Motor neuron (in vitro differentiated cells): ENCODE results near the gene EPAS1. TPM values are rescaled to one million over a fixed set of nuclear protein-coding genes. Genes with fewer than 3 reads are reported as not detected.
A peak's percentile ranks its signal among the peaks of the same experiment; 100 is the strongest.

Experiments
- ATAC-seq, 8 experiments: fragments of 200-7000 bp; cut with Tn5 transposase; replicated peaks in 6 of 8; 2 replicates each; pipeline ENCODE4 v1.8.0; 2021; ENCODE audit warnings: mild to moderate bottlenecking in 8 of 8, moderate library complexity in 8 of 8
- H3K27ac ChIP-seq, 2 donors: fragments of 250-450 bp; sonication (Bioruptor Pico); 2 replicates each; pipeline ENCODE4 v1.9.0; 2021; ENCODE audit warnings: antibody characterized with exemption in 2 of 2, mild to moderate bottlenecking in 2 of 2, moderate library complexity in 1 of 2
- H3K4me1 ChIP-seq, 2 donors: fragments of 250-450 bp; sonication (Bioruptor Pico); replicated peaks in 1 of 2; 2 replicates each; pipeline ENCODE4 v1.6.1; 2021; ENCODE audit warnings: antibody characterized with exemption in 2 of 2, mild to moderate bottlenecking in 2 of 2, moderate library complexity in 1 of 2
- H3K4me3 ChIP-seq, 5 donors: fragments of 250-450 bp; sonication (Bioruptor Pico); 2 replicates each; pipeline ENCODE4 v1.9.0; 2021; ENCODE audit warnings: antibody characterized with exemption in 5 of 5, mild to moderate bottlenecking in 5 of 5, moderate library complexity in 4 of 5
- WGBS, 10 experiments: fragments of 450-650 bp; shearing (Covaris generic); methylation state at CpG; one replicate each; pipeline ENCODE4 v1.0.0; 2022; 5-methylcytosine and 5-hydroxymethylcytosine counted together
- in situ Hi-C, 9 experiments: fragments of 400-800 bp; cut with MboI; loops; one replicate each; pipeline ENCODE4 v1.15.0; 2021; ENCODE audit warnings: low sequenced_read_pairs in 9 of 9, low pct_unique_long_range_greater_than_20kb in 2 of 9; ENCODE audit not compliant: unreplicated experiment in 9 of 9
- total RNA-seq, 8 experiments: library from RNA; unstranded; fragments of 300-600 nt; gene quantifications; 2 replicates each; pipeline versions ENCODE4 v1.2.3 to v1.2.4, GENCODE V29; 2022

Gene EPAS1
- total RNA-seq, 8 experiments from 2014 or later = 0.11 to 6.9 (median 1.7) TPM

GRCh38 chr2:46381263-46381849 lies 84.1 kb downstream of the EPAS1 start:
- no peak overlapping the region for H3K27ac ChIP-seq
- no peak overlapping the region for H3K4me3 ChIP-seq
- ATAC-seq = peak in 3 of 8 experiments; percentile 13 to 38 (median 21)
- WGBS, 10 experiments = 47 to 100% (median 90%) methylated on average over 2 of the region's 8 CpGs; no CpG with 5 or more reads in 7 of the 10 experiments
- no peaks in the 10 kb centered on the region for H3K4me1 ChIP-seq
- in situ Hi-C loops = no loop called here

GRCh38 chr2:46381871-46382270 lies 84.7 kb downstream of the EPAS1 start:
- H3K4me1 ChIP-seq = no peaks in the 10 kb centered on the region
- in situ Hi-C loops = no loop called here
- no peak for ATAC-seq
- H3K4me3 ChIP-seq = no peak overlapping the region
- WGBS, 10 experiments = 86 to 100% (median 100%) methylated on average over 1 to 3 of the region's 8 CpGs; no CpG with 5 or more reads in 6 of the 10 experiments
- H3K27ac ChIP-seq = no peak overlapping the region

GRCh38 chr2:46382331-46383112 lies 85.3 kb downstream of the EPAS1 start:
- WGBS, 10 experiments = 76 to 100% (median 84%) methylated on average over 3 to 9 of the region's 14 CpGs; no CpG with 5 or more reads in 5 of the 10 experiments
- H3K4me3 ChIP-seq = no peak overlapping the region
- ATAC-seq = no peak
- no peak overlapping the region for H3K27ac ChIP-seq
- in situ Hi-C loops = no loop called here
- no peaks in the 10 kb centered on the region for H3K4me1 ChIP-seq

GRCh38 chr2:46383113-46383395 lies 85.8 kb downstream of the EPAS1 start:
- Histone ChIP-seq H3K4me3 (no peak overlapping the region), H3K27ac (no peak overlapping the region), H3K4me1 (no peaks in the 10 kb centered on the region)
- WGBS, 10 experiments = no CpG with 5 or more reads among the region's 1 CpG
- in situ Hi-C loops = no loop called here
- ATAC-seq = no peak

GRCh38 chr2:46383784-46384456 lies 86.7 kb downstream of the EPAS1 start:
- no peak overlapping the region for H3K27ac ChIP-seq
- no peak for ATAC-seq
- H3K4me3 ChIP-seq = no peak overlapping the region
- WGBS, 10 experiments = 67 to 100% (median 89%) methylated on average over 1 to 4 of the region's 9 CpGs; no CpG with 5 or more reads in 2 of the 10 experiments
- no peaks in the 10 kb centered on the region for H3K4me1 ChIP-seq
- in situ Hi-C loops = no loop called here

- in situ Hi-C loops = no loop called here
- H3K4me3 ChIP-seq = no peak overlapping the region
- H3K4me1 ChIP-seq = no peaks in the 10 kb centered on the region
- H3K27ac ChIP-seq = no peak overlapping the region
- no peak for ATAC-seq
- 59 to 100% (median 90%) methylated on average over 1 to 11 of the region's 12 CpGs; no CpG with 5 or more reads in 3 of the 10 experiments for WGBS, 10 experiments
Observed at GRCh38 chr2:46384457-46384815, 87.2 kb downstream of the EPAS1 start.

- Histone ChIP-seq H3K4me1 (no peaks in the 10 kb centered on the region), H3K4me3 (no peak overlapping the region), H3K27ac (no peak overlapping the region)
- in situ Hi-C loops = no loop called here
- 21 to 100% (median 90%) methylated on average over 2 to 11 of the region's 18 CpGs for WGBS, 10 experiments
- no peak for ATAC-seq
Observed at GRCh38 chr2:46385786-46386577, 88.8 kb downstream of the EPAS1 start.

- no peaks in the 10 kb centered on the region for H3K4me1 ChIP-seq
- ATAC-seq = no peak
- 31 to 100% (median 80%) methylated on average over 1 to 5 of the region's 5 CpGs; no CpG with 5 or more reads in 1 of the 10 experiments for WGBS, 10 experiments
- H3K4me3 ChIP-seq = no peak overlapping the region
- in situ Hi-C loops = no loop called here
- H3K27ac ChIP-seq = no peak overlapping the region
Observed at GRCh38 chr2:46386763-46387162, 89.6 kb downstream of the EPAS1 start.

GRCh38 chr2:46387292-46387691 lies 90.1 kb downstream of the EPAS1 start:
- in situ Hi-C loops = no loop called here
- Histone ChIP-seq H3K27ac (no peak overlapping the region), H3K4me3 (no peak overlapping the region), H3K4me1 (no peaks in the 10 kb centered on the region)
- 70 to 100% (median 100%) methylated on average over 1 to 3 of the region's 3 CpGs; no CpG with 5 or more reads in 5 of the 10 experiments for WGBS, 10 experiments
- no peak for ATAC-seq

GRCh38 chr2:46387886-46388515 lies 90.8 kb downstream of the EPAS1 start:
- no peaks in the 10 kb centered on the region for H3K4me1 ChIP-seq
- H3K4me3 ChIP-seq = no peak overlapping the region
- no peak for ATAC-seq
- no peak overlapping the region for H3K27ac ChIP-seq
- WGBS, 10 experiments = 80 to 90% (median 82%) methylated on average over 1 to 5 of the region's 5 CpGs; no CpG with 5 or more reads in 7 of the 10 experiments
- in situ Hi-C loops = no loop called here

- ATAC-seq = no peak
- WGBS, 10 experiments = 57 to 100% (median 96%) methylated on average over 1 to 4 of the region's 5 CpGs; no CpG with 5 or more reads in 2 of the 10 experiments
- in situ Hi-C loops = no loop called here
- no peak overlapping the region for H3K4me3 ChIP-seq
- H3K27ac ChIP-seq = no peak overlapping the region
- H3K4me1 ChIP-seq = no peaks in the 10 kb centered on the region
Observed at GRCh38 chr2:46388881-46389280, 91.7 kb downstream of the EPAS1 start.

GRCh38 chr2:46389417-46389916 lies 92.3 kb downstream of the EPAS1 start:
- Histone ChIP-seq H3K27ac (no peak overlapping the region), H3K4me3 (no peak overlapping the region), H3K4me1 (no peaks in the 10 kb centered on the region)
- in situ Hi-C loops = no loop called here
- no peak for ATAC-seq
- 80 to 100% (median 88%) methylated on average over 3 to 9 of the region's 13 CpGs; no CpG with 5 or more reads in 4 of the 10 experiments for WGBS, 10 experiments
